HL-60 (cell line): Measurements from ENCODE around the gene EFNA5.

Experiments used
- DNase-seq, 2 experiments: peaks; one replicate each; pipeline ENCODE4 v3.0.0-alpha.2; 2010 to 2020; ENCODE audit warnings: low read depth in 1 of 2, low spot score in 1 of 2
- H3K27ac ChIP-seq: fragments of 250-450 bp; sonication (Bioruptor Pico); replicated peaks from 2 replicates; pipeline ENCODE4 v1.5.1; 2020; ENCODE audit warnings: mild to moderate bottlenecking, moderate library complexity
- H3K27me3 ChIP-seq: fragments of 250-450 bp; sonication (Bioruptor Pico); 2 replicates; pipeline ENCODE4 v1.5.1; 2021; ENCODE audit warnings: mild to moderate bottlenecking, moderate library complexity; ENCODE audit not compliant: insufficient read depth, poor library complexity, severe bottlenecking
- H3K4me3 ChIP-seq: replicated peaks from 2 replicates; pipeline ENCODE4 v1.5.1; 2011; ENCODE audit warnings: mild to moderate bottlenecking, control low read depth, low read length; ENCODE audit not compliant: insufficient read depth
- CTCF ChIP-seq: IDR thresholded peaks from one replicate; pipeline ENCODE4 v1.5.1; 2011; ENCODE audit warnings: low read length, control low read depth, inconsistent platforms; ENCODE audit not compliant: insufficient read depth
- GABPA ChIP-seq: IDR thresholded peaks from 2 replicates; pipeline ENCODE4 v1.6.1; 2012; ENCODE audit warnings: low read depth
- POLR2AphosphoS5 ChIP-seq: IDR thresholded peaks from 2 replicates; pipeline ENCODE4 v1.6.1; 2012; ENCODE audit warnings: low read depth
- REST ChIP-seq: IDR thresholded peaks from 2 replicates; pipeline ENCODE4 v1.6.1; 2012; ENCODE audit warnings: low read depth; ENCODE audit not compliant: insufficient replicate concordance
- SPI1 ChIP-seq: IDR thresholded peaks from 2 replicates; pipeline ENCODE4 v1.6.1; 2012; ENCODE audit warnings: low read depth, mild to moderate bottlenecking, borderline replicate concordance

The EFNA5 gene

GRCh38 chr5:107414802-107415201 lies 255.9 kb downstream of the EFNA5 start:
- Histone ChIP-seq H3K27ac (no peak overlapping the region), H3K27me3 (no peaks in the 10 kb centered on the region), H3K4me3 (no peak overlapping the region)
- no peak for DNase-seq
- no peak for TF ChIP-seq GABPA
- no peak for TF ChIP-seq REST
- TF ChIP-seq SPI1 = no peak
- TF ChIP-seq CTCF = no peak
- no peak for TF ChIP-seq POLR2AphosphoS5

- H3K27ac ChIP-seq = no peak overlapping the region
- DNase-seq = no peak
- no peak overlapping the region for H3K4me3 ChIP-seq
- no peaks in the 10 kb centered on the region for H3K27me3 ChIP-seq
- TF ChIP-seq POLR2AphosphoS5 (no peak), REST (no peak), SPI1 (no peak), CTCF (no peak)
Observed at GRCh38 chr5:107413754-107414153, 257.0 kb downstream of the EFNA5 start.

GRCh38 chr5:107408564-107408963 lies 262.2 kb downstream of the EFNA5 start:
- no peak for DNase-seq
- Histone ChIP-seq H3K27ac (no peak overlapping the region), H3K4me3 (no peak overlapping the region), H3K27me3 (no peaks in the 10 kb centered on the region)
- no peak for TF ChIP-seq CTCF
- no peak for TF ChIP-seq SPI1
- no peak for TF ChIP-seq POLR2AphosphoS5
- TF ChIP-seq GABPA = no peak

GRCh38 chr5:107407713-107408298 lies 262.9 kb downstream of the EFNA5 start:
- Histone ChIP-seq H3K4me3 (no peak overlapping the region), H3K27me3 (no peaks in the 10 kb centered on the region), H3K27ac (no peak overlapping the region)
- DNase-seq = no peak
- TF ChIP-seq GABPA = no peak
- no peak for TF ChIP-seq SPI1
- no peak for TF ChIP-seq POLR2AphosphoS5
- TF ChIP-seq CTCF = no peak
